ENCODE results near the gene BMP8A.
"Not testable (repeated sequence)": the region's sequence is repeated elsewhere in the genome, so short reads cannot be mapped to it uniquely, and the experiment has no call there.

The BMP8A gene

GRCh38 chr1:39472826-39473225 lies 18.6 kb upstream of the BMP8A start:
- no peak for TF ChIP-seq CTCF (conservative IDR thresholded peaks at IDR 0.05)
- H3K27ac ChIP-seq: no peak overlapping the region

GRCh38 chr1:39473324-39473723 lies 18.1 kb upstream of the BMP8A start:
- H3K27ac ChIP-seq: no peak overlapping the region
- no peak for TF ChIP-seq CTCF (conservative IDR thresholded peaks at IDR 0.05)

- no peak for TF ChIP-seq CTCF (conservative IDR thresholded peaks at IDR 0.05)
- H3K27ac ChIP-seq: no peak overlapping the region
These were observed 16.6 kb upstream of the BMP8A start for GRCh38 chr1:39474810-39475209.

- H3K27ac ChIP-seq: not testable (repeated sequence)
These were observed 15.9 kb upstream of the BMP8A start for GRCh38 chr1:39475551-39475950.

GRCh38 chr1:39478126-39478915 lies 13.1 kb upstream of the BMP8A start:
- TF ChIP-seq CTCF (conservative IDR thresholded peaks at IDR 0.05): no peak
- H3K27ac ChIP-seq: no peak overlapping the region

GRCh38 chr1:39481289-39481688 lies 10.1 kb upstream of the BMP8A start:
- no peak for TF ChIP-seq CTCF (conservative IDR thresholded peaks at IDR 0.05)
- no peak overlapping the region for H3K27ac ChIP-seq

- H3K27ac ChIP-seq: no peak overlapping the region
- no peak for TF ChIP-seq CTCF (conservative IDR thresholded peaks at IDR 0.05)
These were observed 8.2 kb upstream of the BMP8A start for GRCh38 chr1:39483276-39483675.

- no peak overlapping the region for H3K27ac ChIP-seq
- no peak for TF ChIP-seq CTCF (conservative IDR thresholded peaks at IDR 0.05)
These were observed 6.9 kb upstream of the BMP8A start for GRCh38 chr1:39484564-39484963.
